GM21360 (cell line): ENCODE results near the gene NAGA.

Experiments
- ATAC-seq: cut with Tn5 transposase; IDR thresholded peaks from one replicate; pipeline ENCODE4 v1.9.1; 2021; ENCODE audit warnings: mild to moderate bottlenecking, moderate library complexity; ENCODE audit not compliant: unreplicated experiment

The NAGA gene

GRCh38 chr22:42050641-42051180 is 19.9 kb downstream of the NAGA start:
- no peak for ATAC-seq

GRCh38 chr22:42041784-42042183 is 28.8 kb downstream of the NAGA start:
- no peak for ATAC-seq

- ATAC-seq = no peak
Observed at GRCh38 chr22:42039271-42039670, 31.3 kb downstream of the NAGA start.

- no peak for ATAC-seq
Observed at GRCh38 chr22:42035256-42035655, 35.4 kb downstream of the NAGA start.

- no peak for ATAC-seq
Observed at GRCh38 chr22:42033263-42034181, 37.1 kb downstream of the NAGA start.

- no peak for ATAC-seq
Observed at GRCh38 chr22:42026705-42027104, 43.9 kb downstream of the NAGA start.

GRCh38 chr22:42025421-42025820 is 45.2 kb downstream of the NAGA start:
- ATAC-seq = no peak

DNA sequence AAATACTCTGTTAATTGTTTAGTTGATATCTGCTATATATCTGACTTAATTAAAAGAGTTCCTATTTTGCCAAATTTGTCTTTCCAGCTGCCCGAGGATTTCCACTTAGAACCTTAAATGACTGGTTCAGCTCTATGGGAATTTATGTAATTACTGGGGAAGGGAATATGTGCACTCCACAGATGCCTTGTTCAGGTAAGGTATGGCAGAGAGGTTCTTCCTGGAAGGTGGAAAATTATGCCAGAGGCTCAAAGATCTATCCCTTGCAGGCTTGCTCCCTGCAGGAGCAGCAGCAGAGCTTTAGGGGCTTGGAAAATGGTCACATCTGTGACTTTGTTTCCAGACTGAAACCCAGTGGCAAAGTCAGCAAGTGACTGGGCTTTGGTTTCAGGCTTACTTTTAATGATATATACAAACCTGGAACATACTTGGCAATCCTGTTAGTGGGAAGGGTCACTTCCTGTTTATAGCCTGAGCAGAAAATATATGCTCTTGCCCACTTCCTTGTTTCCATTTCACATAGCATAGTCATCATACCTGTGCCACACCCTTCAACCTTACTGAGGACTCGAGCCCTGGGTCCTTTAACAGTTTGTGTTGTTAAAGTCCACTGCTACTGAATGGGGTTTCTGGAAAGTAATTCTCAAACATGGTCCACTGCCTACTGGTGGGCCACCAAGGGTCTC is 48.3 kb downstream of the NAGA start:
- no peak for ATAC-seq

- ATAC-seq = no peak
Observed at GRCh38 chr22:42021571-42021970, 49.0 kb downstream of the NAGA start.

- no peak for ATAC-seq
Observed at GRCh38 chr22:42018224-42018623, 52.4 kb downstream of the NAGA start.

DNA sequence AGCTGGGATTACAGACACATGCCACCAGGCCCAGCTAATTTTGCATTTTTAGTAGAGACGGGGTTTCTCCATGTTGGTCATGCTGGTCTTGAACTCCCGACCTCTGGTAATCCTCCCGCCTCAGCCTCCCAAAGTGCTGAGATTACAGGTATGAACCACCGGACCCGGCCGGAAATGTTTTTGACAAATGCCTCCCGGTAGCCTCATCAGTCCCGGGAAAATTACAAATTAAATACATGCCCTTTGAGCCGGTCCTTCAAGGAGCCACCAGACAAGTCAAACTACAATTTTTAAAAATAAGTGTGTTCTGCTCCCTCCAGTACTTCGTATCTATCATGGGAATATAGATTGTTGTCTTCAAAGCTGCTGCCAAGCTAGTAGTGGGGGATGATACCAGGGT is 54.5 kb downstream of the NAGA start:
- no peak for ATAC-seq

DNA sequence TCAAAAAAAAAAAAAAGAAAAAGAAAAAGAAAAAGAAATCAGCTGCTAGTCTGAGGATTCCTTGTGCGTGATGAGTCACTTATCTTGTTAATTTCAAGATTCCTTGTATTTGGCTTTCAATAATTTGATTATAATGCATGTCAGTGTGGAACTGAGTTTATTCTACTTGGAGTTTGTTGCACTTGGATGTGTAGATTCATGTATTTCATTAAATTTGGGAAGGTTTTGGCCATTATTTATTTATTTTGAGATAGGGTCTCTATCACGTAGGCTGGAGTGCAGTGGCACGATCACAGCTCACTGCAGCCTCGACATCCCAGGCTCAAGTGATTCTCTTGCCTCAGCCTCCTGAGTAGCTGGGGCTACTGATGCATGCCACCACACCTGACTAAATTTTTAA is 57.2 kb downstream of the NAGA start:
- ATAC-seq = no peak

- no peak for ATAC-seq
Observed at GRCh38 chr22:42010778-42011177, 59.8 kb downstream of the NAGA start.
